HepG2 (cell line): ENCODE measurements around the gene MAP2K2. TPM values are rescaled to one million over a fixed set of nuclear protein-coding genes. Genes with fewer than 3 reads are reported as not detected.

Experiments used
- DR1 ChIP-seq: sonication (generic); formaldehyde crosslinking; IDR thresholded peaks from 2 replicates; pipeline ENCODE4 v1.8.0; 2021; ENCODE audit warnings: mild to moderate bottlenecking, missing genetic modification reagents, inconsistent platforms
- DRAP1 ChIP-seq: IDR thresholded peaks from 2 replicates; pipeline ENCODE4 v1.6.1; 2016; ENCODE audit warnings: missing genetic modification reagents, missing compliant biosample characterization
- HDAC1 ChIP-seq: sonication (generic); formaldehyde crosslinking; IDR thresholded peaks from 2 replicates; pipeline ENCODE4 v1.5.1; 2020; ENCODE audit warnings: mild to moderate bottlenecking, missing genetic modification reagents
- HOXA3 ChIP-seq: sonication (generic); formaldehyde crosslinking; IDR thresholded peaks from 2 replicates; pipeline ENCODE4 v1.5.0; 2020; ENCODE audit warnings: missing genetic modification reagents
- ISX ChIP-seq: sonication (generic); formaldehyde crosslinking; conservative IDR thresholded peaks from 2 replicates; pipeline ENCODE4 v1.5.0; 2020; ENCODE audit warnings: missing genetic modification reagents
- KDM2A ChIP-seq: sonication (generic); formaldehyde crosslinking; IDR thresholded peaks from 2 replicates; pipeline ENCODE4 v1.4.0; 2020; ENCODE audit warnings: low read depth, missing genetic modification reagents, borderline replicate concordance
- NPAS2 ChIP-seq: sonication (generic); formaldehyde crosslinking; IDR thresholded peaks from 2 replicates; pipeline ENCODE4 v1.8.0; 2022; ENCODE audit warnings: mild to moderate bottlenecking, missing genetic modification reagents, borderline replicate concordance
- SAP130 ChIP-seq: IDR thresholded peaks from 2 replicates; pipeline ENCODE4 v1.6.1; 2016; ENCODE audit warnings: low read depth
- SMARCC2 ChIP-seq: fragments of 450-650 bp; IDR thresholded peaks from 2 replicates; pipeline ENCODE4 v1.6.1; 2017; ENCODE audit warnings: antibody characterized with exemption, mild to moderate bottlenecking
- SNRNP70 ChIP-seq: fragments of 200-400 bp; formaldehyde crosslinking; IDR thresholded peaks from 2 replicates; pipeline ENCODE4 v1.6.1; 2017; ENCODE audit warnings: mild to moderate bottlenecking, low read depth, low read length, moderate library complexity
- SSRP1 ChIP-seq: IDR thresholded peaks from 2 replicates; pipeline ENCODE4 v1.6.1; 2016; ENCODE audit warnings: control low read depth
- ZFP37 ChIP-seq: sonication (generic); formaldehyde crosslinking; IDR thresholded peaks from 2 replicates; pipeline ENCODE4 v1.4.0; 2020; ENCODE audit warnings: missing genetic modification reagents, borderline replicate concordance
- ZNF777 ChIP-seq: sonication (generic); formaldehyde crosslinking; IDR thresholded peaks from 2 replicates; pipeline ENCODE4 v1.4.0; 2020; ENCODE audit warnings: missing genetic modification reagents
- polyA plus RNA-seq, 8 experiments: library from polyadenylated mRNA; depleted of rRNA in 3 of 8; stranded (reverse) in 7 of 8; unstranded in 1 of 8; fragments of >200 nt; fragmentation: Illumina TruSeq in 4 of 8; extraction: Trizol in 4 of 8; gene quantifications; 2 replicates each; pipeline versions ENCODE4 v1.2.1 to v1.2.3, GENCODE V29; 2011 to 2016; ENCODE audit warnings: low read depth in 4 of 8, missing spikeins in 1 of 8, mixed read lengths in 1 of 8; ENCODE audit not compliant: insufficient read depth in 1 of 8
- total RNA-seq, 5 experiments: library from RNA; depleted of rRNA; stranded (reverse); fragments of >200 nt; fragmentation: Illumina TruSeq; extraction: Trizol; gene quantifications; 2 replicates each; pipeline ENCODE4 v1.2.3, GENCODE V29; 2016; ENCODE audit warnings: low read depth in 1 of 5
- TF ChIP-seq, protein P1 (sequence below): sonication (generic); formaldehyde crosslinking; IDR thresholded peaks from 2 replicates; pipeline ENCODE4 v1.4.0; 2020; ENCODE audit warnings: missing genetic modification reagents, borderline replicate concordance
- TF ChIP-seq, protein P2 (sequence below): sonication (generic); formaldehyde crosslinking; IDR thresholded peaks from 2 replicates; pipeline ENCODE4 v1.5.0; 2020; ENCODE audit warnings: mild to moderate bottlenecking, missing genetic modification reagents, borderline replicate concordance
- TF ChIP-seq, protein P3 (sequence below): sonication (generic); formaldehyde crosslinking; IDR thresholded peaks from 2 replicates; pipeline ENCODE4 v1.4.0; 2020; ENCODE audit warnings: mild to moderate bottlenecking, missing genetic modification reagents
- TF ChIP-seq, protein P4 (sequence below): sonication (generic); formaldehyde crosslinking; IDR thresholded peaks from 2 replicates; pipeline ENCODE4 v1.8.0; 2022; ENCODE audit warnings: missing genetic modification reagents, mild to moderate bottlenecking, moderate library complexity, borderline replicate concordance

Gene MAP2K2
- total and polyA plus RNA-seq, 2 of the 13 experiments (the other 11 are each of a cell fraction or from before 2014, with no cell fraction given) = 70.3 to 80.9 TPM

- TF ChIP-seq, protein P1, sequence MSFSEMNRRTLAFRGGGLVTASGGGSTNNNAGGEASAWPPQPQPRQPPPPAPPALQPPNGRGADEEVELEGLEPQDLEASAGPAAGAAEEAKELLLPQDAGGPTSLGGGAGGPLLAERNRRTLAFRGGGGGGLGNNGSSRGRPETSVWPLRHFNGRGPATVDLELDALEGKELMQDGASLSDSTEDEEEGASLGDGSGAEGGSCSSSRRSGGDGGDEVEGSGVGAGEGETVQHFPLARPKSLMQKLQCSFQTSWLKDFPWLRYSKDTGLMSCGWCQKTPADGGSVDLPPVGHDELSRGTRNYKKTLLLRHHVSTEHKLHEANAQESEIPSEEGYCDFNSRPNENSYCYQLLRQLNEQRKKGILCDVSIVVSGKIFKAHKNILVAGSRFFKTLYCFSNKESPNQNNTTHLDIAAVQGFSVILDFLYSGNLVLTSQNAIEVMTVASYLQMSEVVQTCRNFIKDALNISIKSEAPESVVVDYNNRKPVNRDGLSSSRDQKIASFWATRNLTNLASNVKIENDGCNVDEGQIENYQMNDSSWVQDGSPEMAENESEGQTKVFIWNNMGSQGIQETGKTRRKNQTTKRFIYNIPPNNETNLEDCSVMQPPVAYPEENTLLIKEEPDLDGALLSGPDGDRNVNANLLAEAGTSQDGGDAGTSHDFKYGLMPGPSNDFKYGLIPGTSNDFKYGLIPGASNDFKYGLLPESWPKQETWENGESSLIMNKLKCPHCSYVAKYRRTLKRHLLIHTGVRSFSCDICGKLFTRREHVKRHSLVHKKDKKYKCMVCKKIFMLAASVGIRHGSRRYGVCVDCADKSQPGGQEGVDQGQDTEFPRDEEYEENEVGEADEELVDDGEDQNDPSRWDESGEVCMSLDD (CRISPR knock-in tag) = 0 out of 2 replicates have a peak, but pooled peaks have one; percentile 76
- peak; percentile 28; the same call in 1 of the 2 replicates for TF ChIP-seq HOXA3
- peak; percentile 47; the same call in 1 of the 2 replicates for TF ChIP-seq ZNF777 (CRISPR knock-in tag)
- no peak for TF ChIP-seq SSRP1 (CRISPR knock-in tag)
- TF ChIP-seq, protein P2, sequence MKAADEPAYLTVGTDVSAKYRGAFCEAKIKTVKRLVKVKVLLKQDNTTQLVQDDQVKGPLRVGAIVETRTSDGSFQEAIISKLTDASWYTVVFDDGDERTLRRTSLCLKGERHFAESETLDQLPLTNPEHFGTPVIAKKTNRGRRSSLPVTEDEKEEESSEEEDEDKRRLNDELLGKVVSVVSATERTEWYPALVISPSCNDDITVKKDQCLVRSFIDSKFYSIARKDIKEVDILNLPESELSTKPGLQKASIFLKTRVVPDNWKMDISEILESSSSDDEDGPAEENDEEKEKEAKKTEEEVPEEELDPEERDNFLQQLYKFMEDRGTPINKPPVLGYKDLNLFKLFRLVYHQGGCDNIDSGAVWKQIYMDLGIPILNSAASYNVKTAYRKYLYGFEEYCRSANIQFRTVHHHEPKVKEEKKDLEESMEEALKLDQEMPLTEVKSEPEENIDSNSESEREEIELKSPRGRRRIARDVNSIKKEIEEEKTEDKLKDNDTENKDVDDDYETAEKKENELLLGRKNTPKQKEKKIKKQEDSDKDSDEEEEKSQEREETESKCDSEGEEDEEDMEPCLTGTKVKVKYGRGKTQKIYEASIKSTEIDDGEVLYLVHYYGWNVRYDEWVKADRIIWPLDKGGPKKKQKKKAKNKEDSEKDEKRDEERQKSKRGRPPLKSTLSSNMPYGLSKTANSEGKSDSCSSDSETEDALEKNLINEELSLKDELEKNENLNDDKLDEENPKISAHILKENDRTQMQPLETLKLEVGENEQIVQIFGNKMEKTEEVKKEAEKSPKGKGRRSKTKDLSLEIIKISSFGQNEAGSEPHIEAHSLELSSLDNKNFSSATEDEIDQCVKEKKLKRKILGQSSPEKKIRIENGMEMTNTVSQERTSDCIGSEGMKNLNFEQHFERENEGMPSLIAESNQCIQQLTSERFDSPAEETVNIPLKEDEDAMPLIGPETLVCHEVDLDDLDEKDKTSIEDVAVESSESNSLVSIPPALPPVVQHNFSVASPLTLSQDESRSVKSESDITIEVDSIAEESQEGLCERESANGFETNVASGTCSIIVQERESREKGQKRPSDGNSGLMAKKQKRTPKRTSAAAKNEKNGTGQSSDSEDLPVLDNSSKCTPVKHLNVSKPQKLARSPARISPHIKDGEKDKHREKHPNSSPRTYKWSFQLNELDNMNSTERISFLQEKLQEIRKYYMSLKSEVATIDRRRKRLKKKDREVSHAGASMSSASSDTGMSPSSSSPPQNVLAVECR (CRISPR knock-in tag) = peak; percentile 36; the same call in 1 of the 2 replicates
- no peak for TF ChIP-seq SMARCC2
- TF ChIP-seq, protein P3, sequence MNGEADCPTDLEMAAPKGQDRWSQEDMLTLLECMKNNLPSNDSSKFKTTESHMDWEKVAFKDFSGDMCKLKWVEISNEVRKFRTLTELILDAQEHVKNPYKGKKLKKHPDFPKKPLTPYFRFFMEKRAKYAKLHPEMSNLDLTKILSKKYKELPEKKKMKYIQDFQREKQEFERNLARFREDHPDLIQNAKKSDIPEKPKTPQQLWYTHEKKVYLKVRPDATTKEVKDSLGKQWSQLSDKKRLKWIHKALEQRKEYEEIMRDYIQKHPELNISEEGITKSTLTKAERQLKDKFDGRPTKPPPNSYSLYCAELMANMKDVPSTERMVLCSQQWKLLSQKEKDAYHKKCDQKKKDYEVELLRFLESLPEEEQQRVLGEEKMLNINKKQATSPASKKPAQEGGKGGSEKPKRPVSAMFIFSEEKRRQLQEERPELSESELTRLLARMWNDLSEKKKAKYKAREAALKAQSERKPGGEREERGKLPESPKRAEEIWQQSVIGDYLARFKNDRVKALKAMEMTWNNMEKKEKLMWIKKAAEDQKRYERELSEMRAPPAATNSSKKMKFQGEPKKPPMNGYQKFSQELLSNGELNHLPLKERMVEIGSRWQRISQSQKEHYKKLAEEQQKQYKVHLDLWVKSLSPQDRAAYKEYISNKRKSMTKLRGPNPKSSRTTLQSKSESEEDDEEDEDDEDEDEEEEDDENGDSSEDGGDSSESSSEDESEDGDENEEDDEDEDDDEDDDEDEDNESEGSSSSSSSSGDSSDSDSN = peak; percentile 34; the same call in 1 of the 2 replicates
- TF ChIP-seq KDM2A (CRISPR knock-in tag) = peak; percentile 30; the same call in 1 of the 2 replicates
- peak; percentile 43 for TF ChIP-seq HDAC1 (CRISPR knock-in tag)
- 0 out of 2 replicates have a peak, but pooled peaks have one; percentile 10 for TF ChIP-seq SAP130 (CRISPR knock-in tag)
- no peak for TF ChIP-seq SNRNP70
- 0 out of 2 replicates have a peak, but pooled peaks have one; percentile 46 for TF ChIP-seq DR1 (CRISPR knock-in tag)
- TF ChIP-seq NPAS2 (CRISPR knock-in tag) = no peak
- no peak for TF ChIP-seq ISX
- TF ChIP-seq, protein P4, sequence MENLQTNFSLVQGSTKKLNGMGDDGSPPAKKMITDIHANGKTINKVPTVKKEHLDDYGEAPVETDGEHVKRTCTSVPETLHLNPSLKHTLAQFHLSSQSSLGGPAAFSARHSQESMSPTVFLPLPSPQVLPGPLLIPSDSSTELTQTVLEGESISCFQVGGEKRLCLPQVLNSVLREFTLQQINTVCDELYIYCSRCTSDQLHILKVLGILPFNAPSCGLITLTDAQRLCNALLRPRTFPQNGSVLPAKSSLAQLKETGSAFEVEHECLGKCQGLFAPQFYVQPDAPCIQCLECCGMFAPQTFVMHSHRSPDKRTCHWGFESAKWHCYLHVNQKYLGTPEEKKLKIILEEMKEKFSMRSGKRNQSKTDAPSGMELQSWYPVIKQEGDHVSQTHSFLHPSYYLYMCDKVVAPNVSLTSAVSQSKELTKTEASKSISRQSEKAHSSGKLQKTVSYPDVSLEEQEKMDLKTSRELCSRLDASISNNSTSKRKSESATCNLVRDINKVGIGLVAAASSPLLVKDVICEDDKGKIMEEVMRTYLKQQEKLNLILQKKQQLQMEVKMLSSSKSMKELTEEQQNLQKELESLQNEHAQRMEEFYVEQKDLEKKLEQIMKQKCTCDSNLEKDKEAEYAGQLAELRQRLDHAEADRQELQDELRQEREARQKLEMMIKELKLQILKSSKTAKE (CRISPR knock-in tag) = no peak
- 0 out of 2 replicates have a peak, but pooled peaks have one; percentile 44 for TF ChIP-seq DRAP1 (CRISPR knock-in tag)
- no peak for TF ChIP-seq ZFP37 (CRISPR knock-in tag)
These were observed 56.4 kb downstream of the MAP2K2 start (continued) for GRCh38 chr19:4067396-4068046.
